Renal cortex interstitium (tissue), 15 donors: ENCODE data around the gene YIPF6. TPM values are rescaled to one million over a fixed set of nuclear protein-coding genes. Genes with fewer than 3 reads are reported as not detected.
"Not testable (repeated sequence)": the region's sequence is repeated elsewhere in the genome, so short reads cannot be mapped to it uniquely, and the experiment has no call there.

Experiments used
- DNase-seq, 11 donors: peaks; one replicate each; pipeline ENCODE4 v3.0.0-alpha.2; 2013; ENCODE audit warnings: low read depth in 9 of 11, low spot score in 4 of 11; ENCODE audit errors: extremely low read depth in 1 of 11
- long read RNA-seq, 16 experiments: transcript quantifications; one replicate each; lab custom pipeline, GENCODE V29; 2026
- polyA plus RNA-seq, 3 donors: library from polyadenylated mRNA; unstranded; fragments of 120-200 nt; gene quantifications; one replicate each; pipeline ENCODE4 v1.2.1, GENCODE V29; 2013; ENCODE audit not compliant: insufficient read length in 3 of 3

Gene YIPF6, protein sequence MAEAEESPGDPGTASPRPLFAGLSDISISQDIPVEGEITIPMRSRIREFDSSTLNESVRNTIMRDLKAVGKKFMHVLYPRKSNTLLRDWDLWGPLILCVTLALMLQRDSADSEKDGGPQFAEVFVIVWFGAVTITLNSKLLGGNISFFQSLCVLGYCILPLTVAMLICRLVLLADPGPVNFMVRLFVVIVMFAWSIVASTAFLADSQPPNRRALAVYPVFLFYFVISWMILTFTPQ
- polyA plus RNA-seq, result 10 to 100 TPM; 39.5 to 47.6 (median 46.7) TPM
- long read RNA-seq, donor 1, full-length matches to known transcripts, result 5 of 5 reads
- long read RNA-seq, donor 1, partial matches to known transcripts, result 0 of 5 reads
- long read RNA-seq, donor 1, other reads (novel, unspliced or antisense), result 0 of 5 reads
- long read RNA-seq, donor 2, full-length matches to known transcripts, result 5 of 5 reads
- long read RNA-seq, donor 2, partial matches to known transcripts, result 0 of 5 reads
- long read RNA-seq, donor 2, other reads (novel, unspliced or antisense), result 0 of 5 reads
- long read RNA-seq, donor 3, full-length matches to known transcripts, result 16 of 24 reads
- long read RNA-seq, donor 3, partial matches to known transcripts, result 8 of 24 reads
- long read RNA-seq, donor 3, other reads (novel, unspliced or antisense), result 0 of 24 reads
- long read RNA-seq, donor 4, full-length matches to known transcripts, result 11 of 11 reads
- long read RNA-seq, donor 4, partial matches to known transcripts, result 0 of 11 reads
- long read RNA-seq, donor 4, other reads (novel, unspliced or antisense), result 0 of 11 reads
- long read RNA-seq, donor 5, full-length matches to known transcripts, result 24 of 33 reads
- long read RNA-seq, donor 5, partial matches to known transcripts, result 9 of 33 reads
- long read RNA-seq, donor 5, other reads (novel, unspliced or antisense), result 0 of 33 reads
- long read RNA-seq, donor 6, full-length matches to known transcripts, result 11 of 21 reads
- long read RNA-seq, donor 6, partial matches to known transcripts, result 10 of 21 reads
- long read RNA-seq, donor 6, other reads (novel, unspliced or antisense), result 0 of 21 reads
- long read RNA-seq, donor 7, full-length matches to known transcripts, result 8 of 17 reads
- long read RNA-seq, donor 7, partial matches to known transcripts, result 9 of 17 reads
- long read RNA-seq, donor 7, other reads (novel, unspliced or antisense), result 0 of 17 reads
- long read RNA-seq, donor 8, full-length matches to known transcripts, result 22 of 39 reads
- long read RNA-seq, donor 8, partial matches to known transcripts, result 17 of 39 reads
- long read RNA-seq, donor 8, other reads (novel, unspliced or antisense), result 0 of 39 reads
- long read RNA-seq, donor 9, full-length matches to known transcripts, result 17 of 17 reads
- long read RNA-seq, donor 9, partial matches to known transcripts, result 0 of 17 reads
- long read RNA-seq, donor 9, other reads (novel, unspliced or antisense), result 0 of 17 reads
- long read RNA-seq, donor 10, full-length matches to known transcripts, result 14 of 24 reads
- long read RNA-seq, donor 10, partial matches to known transcripts, result 10 of 24 reads
- long read RNA-seq, donor 10, other reads (novel, unspliced or antisense), result 0 of 24 reads
- long read RNA-seq, donor 11, full-length matches to known transcripts, result 15 of 21 reads
- long read RNA-seq, donor 11, partial matches to known transcripts, result 6 of 21 reads
- long read RNA-seq, donor 11, other reads (novel, unspliced or antisense), result 0 of 21 reads
- long read RNA-seq, donor 12, full-length matches to known transcripts, result 4 of 4 reads
- long read RNA-seq, donor 12, partial matches to known transcripts, result 0 of 4 reads
- long read RNA-seq, donor 12, other reads (novel, unspliced or antisense), result 0 of 4 reads
- long read RNA-seq, donor 13, full-length matches to known transcripts, result 22 of 33 reads
- long read RNA-seq, donor 13, partial matches to known transcripts, result 11 of 33 reads
- long read RNA-seq, donor 13, other reads (novel, unspliced or antisense), result 0 of 33 reads
- long read RNA-seq, donor 14, full-length matches to known transcripts, result 9 of 9 reads
- long read RNA-seq, donor 14, partial matches to known transcripts, result 0 of 9 reads
- long read RNA-seq, donor 14, other reads (novel, unspliced or antisense), result 0 of 9 reads
- long read RNA-seq, donor 15, full-length matches to known transcripts, result 3 of 12 reads
- long read RNA-seq, donor 15, partial matches to known transcripts, result 9 of 12 reads
- long read RNA-seq, donor 15, other reads (novel, unspliced or antisense), result 0 of 12 reads
- long read RNA-seq, donor 16, full-length matches to known transcripts, result 33 of 33 reads
- long read RNA-seq, donor 16, partial matches to known transcripts, result 0 of 33 reads
- long read RNA-seq, donor 16, other reads (novel, unspliced or antisense), result 0 of 33 reads

GRCh38 chrX:68498508-68499379, at the start of gene YIPF6:
Gene YIPF6, plus strand, starts transcription at chrX:68499051. Its CDS starts 16 bp downstream, at chrX:68499067.
- peak in 10 of 11 donors; percentile 53 to 69 (median 64) for DNase-seq

GRCh38 chrX:68451720-68452119, 47.1 kb upstream of the YIPF6 start:
- no peak for DNase-seq

DNA sequence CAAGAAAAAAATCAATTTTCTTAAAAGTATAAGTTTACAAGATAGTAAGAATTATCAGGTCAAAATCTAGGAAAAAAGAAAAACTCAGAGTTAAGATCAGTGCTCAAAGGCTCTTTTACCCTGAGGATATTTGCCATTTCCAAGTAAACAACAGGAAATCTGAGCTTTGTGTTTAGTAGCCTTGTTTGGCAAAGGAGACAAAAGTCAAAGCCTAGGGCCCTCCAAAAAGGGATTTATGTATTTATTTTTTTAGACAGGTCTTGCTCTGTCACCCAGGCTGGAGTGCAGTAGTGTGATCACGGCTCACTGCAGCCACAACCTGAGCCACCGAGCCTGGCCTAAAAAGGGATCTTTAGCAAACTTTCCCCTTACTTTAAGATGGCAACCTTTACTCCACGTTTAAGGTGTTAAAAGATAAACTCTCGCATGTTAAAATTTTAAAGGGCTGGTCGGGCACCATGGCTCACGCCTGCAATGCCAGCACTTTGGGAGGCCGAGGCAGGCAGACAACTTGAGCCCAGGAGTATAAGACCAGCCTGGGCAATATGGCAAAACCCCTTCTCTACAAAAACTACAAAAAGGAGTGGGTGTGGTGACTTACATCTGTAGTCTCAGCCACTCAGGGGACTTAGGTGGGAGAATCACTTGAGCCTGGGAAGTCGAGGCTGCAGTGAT, 44.2 kb upstream of the YIPF6 start:
- no peak for DNase-seq

- DNase-seq, result no peak
These were observed 43.7 kb upstream of the YIPF6 start for GRCh38 chrX:68455151-68455510.

DNA sequence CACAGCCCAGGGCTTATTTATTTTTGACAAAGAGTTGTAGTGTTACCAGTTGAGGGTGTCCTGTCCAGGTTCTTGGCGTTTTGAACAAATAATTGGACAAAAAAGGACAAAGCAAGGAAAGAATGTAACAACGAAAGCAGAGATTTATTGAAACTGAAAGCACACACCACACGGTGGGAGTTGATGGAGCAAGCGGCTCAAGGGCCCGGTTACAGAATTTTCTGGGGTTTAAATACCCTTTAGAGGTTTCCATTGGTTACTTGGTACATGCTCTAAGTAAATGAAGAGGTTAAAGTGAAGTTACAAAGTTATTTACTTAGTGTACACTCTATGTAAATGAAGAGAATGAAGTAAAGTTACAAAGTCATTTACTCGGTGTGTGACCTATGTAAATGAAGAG, 37.8 kb upstream of the YIPF6 start:
- no peak for DNase-seq

DNA sequence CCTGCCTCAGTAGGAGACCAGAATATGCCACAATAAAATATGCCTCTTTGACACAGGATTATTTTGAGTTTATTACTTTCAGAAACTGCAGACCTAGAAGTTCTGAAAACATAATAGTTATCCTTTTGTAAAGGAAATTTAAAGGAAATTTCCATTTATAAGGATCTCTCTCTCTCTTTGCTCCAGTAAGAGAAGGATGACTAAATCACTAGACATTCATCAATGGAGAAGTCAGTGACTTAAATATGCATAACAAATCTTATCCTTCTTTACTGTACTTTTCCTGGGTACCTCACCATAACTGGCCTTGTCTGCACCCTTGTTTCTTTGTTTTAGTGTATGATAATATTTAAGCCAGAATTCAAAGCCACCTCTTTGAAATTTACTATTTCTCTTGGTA, 37.3 kb upstream of the YIPF6 start:
- no peak for DNase-seq

GRCh38 chrX:68462197-68462596, 36.7 kb upstream of the YIPF6 start:
- DNase-seq, result no peak

DNA sequence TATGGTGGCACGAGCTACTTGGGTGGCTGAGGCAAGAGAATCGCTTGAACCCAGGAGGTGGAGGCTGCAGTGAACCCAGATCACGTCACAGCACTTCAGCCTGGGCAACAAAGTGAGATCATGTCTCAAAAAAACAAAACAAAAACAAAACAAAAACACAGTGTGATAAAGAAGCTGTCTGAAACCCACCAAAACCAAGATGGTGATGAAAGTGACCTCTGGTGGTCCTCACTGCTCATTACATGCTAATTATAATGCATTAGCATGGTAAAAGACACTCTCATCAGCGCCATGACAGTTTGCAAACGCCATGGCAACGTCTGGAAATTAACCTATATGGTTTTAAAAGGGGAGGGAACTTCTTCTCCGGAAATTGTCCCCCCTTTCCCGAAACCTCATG, 36.2 kb upstream of the YIPF6 start:
- peak in 7 of 11 donors; percentile 2 to 13 (median 9) for DNase-seq

DNA sequence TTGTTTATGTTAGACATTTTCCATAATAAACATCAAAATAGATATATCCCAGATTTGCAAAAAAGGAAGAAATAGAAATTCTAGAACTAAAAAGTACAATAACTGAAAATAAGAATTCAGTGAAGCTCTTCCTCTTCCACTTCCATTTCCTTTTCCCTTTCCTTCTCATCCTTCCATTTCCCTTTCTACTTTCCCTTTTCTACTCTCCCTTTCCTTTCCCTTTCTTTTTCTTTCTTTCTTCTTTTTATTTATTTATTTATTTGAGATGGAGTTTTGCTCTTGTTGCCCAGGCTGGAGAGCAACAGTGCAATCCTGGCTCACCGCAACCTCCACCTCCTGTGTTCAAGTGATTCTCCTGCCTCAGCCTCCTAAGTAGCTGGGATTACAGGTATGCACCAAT, 35.0 kb upstream of the YIPF6 start:
- DNase-seq, result no peak

- DNase-seq, result no peak
These were observed 34.1 kb upstream of the YIPF6 start for GRCh38 chrX:68464796-68465195.

DNA sequence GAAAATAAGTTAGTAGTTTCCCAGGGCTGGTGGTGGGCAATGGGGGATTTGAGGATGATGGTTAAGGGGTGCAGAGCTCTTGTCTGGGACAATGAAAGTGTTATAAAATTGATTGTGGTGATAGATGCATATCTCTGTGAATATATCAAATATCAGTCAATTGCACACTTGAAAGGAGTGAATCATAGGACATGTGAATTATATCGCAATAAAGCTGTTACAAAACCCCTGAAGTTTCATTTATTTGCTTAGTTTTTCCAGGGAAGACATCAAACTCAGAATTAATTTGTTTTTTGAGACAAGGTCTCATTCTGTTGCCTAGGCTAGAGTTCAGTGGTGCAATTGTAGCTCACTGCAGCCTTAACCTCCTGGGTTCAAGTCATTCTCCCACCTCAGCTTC, 17.9 kb upstream of the YIPF6 start:
- no peak for DNase-seq

- not testable (repeated sequence) for DNase-seq
These were observed 12.7 kb upstream of the YIPF6 start for GRCh38 chrX:68486198-68486597.

DNA sequence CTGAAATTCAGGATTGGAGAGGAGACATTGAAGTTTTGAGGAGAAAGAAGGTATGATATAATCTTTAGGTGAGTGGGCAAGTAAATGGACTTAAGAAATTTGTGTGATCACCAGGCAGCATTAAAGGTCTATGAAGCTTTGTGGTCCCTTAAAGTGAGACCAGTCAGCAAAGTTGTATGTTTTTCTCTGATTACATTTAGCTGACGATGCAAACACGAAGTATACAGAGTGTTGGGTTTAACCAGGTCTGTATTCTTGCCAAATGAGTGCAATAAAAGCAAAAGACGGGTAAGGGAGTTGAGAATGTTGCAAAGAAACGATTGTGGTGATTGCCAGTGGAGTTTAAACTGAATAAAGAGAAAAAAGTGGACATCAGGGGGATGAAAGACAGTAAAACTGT, 11.6 kb upstream of the YIPF6 start:
- no peak for DNase-seq

DNA sequence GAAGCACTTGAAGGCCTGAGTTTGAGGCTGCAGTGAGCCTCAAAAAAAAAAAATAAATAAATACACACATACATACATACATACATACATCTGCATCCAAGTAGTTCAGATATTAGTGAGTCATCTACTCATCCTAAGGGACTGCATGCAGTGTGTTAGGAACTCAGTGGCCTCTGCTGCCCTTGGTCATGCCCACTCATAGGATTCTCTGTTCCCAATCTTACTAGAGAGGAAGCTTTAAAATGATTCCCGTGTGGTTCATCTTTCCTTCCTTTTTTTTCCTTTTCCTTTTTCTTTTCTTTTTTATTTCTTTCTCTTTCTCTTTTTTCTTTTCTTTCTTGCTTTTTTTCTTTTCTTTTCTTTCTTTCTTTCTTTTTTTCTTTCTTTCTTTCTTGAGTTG, 10.9 kb upstream of the YIPF6 start:
- DNase-seq, result no peak

- no peak for DNase-seq
These were observed 10.2 kb upstream of the YIPF6 start for GRCh38 chrX:68488657-68489056.

- peak in 1 of 11 donors; percentile 4 for DNase-seq
These were observed 8.2 kb upstream of the YIPF6 start for GRCh38 chrX:68490644-68491043.
